SU-DHL-6 (cell line): ENCODE data around the gene RGS7.

Experiments
- EZH2phosphoT487 ChIP-seq: fragments of 200-600 bp; sonication (generic), shearing (Covaris generic); conservative IDR thresholded peaks from 2 replicates; pipeline ENCODE4 v1.6.1; 2018; ENCODE audit warnings: mild to moderate bottlenecking, antibody characterized with exemption, low read length, moderate library complexity, mixed read lengths
- TF ChIP-seq, protein P1 (sequence below): fragments of 200-600 bp; sonication (generic); IDR thresholded peaks from one replicate; pipeline ENCODE4 v1.5.1; 2017; ENCODE audit warnings: antibody characterized with exemption, mild to moderate bottlenecking, low read length, moderate library complexity; ENCODE audit not compliant: insufficient read depth, poor library complexity, severe bottlenecking

GRCh38 chr1:241203817-241204216 lies 153.2 kb downstream of the RGS7 start:
- TF ChIP-seq EZH2phosphoT487: no peak
- TF ChIP-seq, protein P1, sequence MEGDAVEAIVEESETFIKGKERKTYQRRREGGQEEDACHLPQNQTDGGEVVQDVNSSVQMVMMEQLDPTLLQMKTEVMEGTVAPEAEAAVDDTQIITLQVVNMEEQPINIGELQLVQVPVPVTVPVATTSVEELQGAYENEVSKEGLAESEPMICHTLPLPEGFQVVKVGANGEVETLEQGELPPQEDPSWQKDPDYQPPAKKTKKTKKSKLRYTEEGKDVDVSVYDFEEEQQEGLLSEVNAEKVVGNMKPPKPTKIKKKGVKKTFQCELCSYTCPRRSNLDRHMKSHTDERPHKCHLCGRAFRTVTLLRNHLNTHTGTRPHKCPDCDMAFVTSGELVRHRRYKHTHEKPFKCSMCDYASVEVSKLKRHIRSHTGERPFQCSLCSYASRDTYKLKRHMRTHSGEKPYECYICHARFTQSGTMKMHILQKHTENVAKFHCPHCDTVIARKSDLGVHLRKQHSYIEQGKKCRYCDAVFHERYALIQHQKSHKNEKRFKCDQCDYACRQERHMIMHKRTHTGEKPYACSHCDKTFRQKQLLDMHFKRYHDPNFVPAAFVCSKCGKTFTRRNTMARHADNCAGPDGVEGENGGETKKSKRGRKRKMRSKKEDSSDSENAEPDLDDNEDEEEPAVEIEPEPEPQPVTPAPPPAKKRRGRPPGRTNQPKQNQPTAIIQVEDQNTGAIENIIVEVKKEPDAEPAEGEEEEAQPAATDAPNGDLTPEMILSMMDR: no peak
